GM12892 (cell line): ENCODE results near the gene TMEM120B.

Source experiments
- POLR2A ChIP-seq: IDR thresholded peaks from 2 replicates; pipeline ENCODE4 v1.6.1; 2011; ENCODE audit warnings: low read depth, low read length, control low read depth
- TAF1 ChIP-seq: IDR thresholded peaks from 2 replicates; pipeline ENCODE4 v1.6.1; 2011; ENCODE audit warnings: low read depth, mild to moderate bottlenecking, control low read depth, low read length, borderline replicate concordance

- no peak for TF ChIP-seq POLR2A
- no peak for TF ChIP-seq TAF1
Measured at GRCh38 chr12:121770813-121771625, 58.5 kb downstream of the TMEM120B start.
